GM19043 (cell line): ENCODE measurements around the gene SAMM50.
A peak's percentile ranks its signal among the peaks of the same experiment; 100 is the strongest.
"Not testable (repeated sequence)": the region's sequence is repeated elsewhere in the genome, so short reads cannot be mapped to it uniquely, and the experiment has no call there.

Experiments used
- ATAC-seq: cut with Tn5 transposase; IDR thresholded peaks from one replicate; pipeline ENCODE4 v1.9.1; 2021; ENCODE audit warnings: low read depth; ENCODE audit not compliant: unreplicated experiment

SAMM50 gene

GRCh38 chr22:43999378-43999777 is 44.1 kb downstream of the SAMM50 start:
- ATAC-seq, result no peak

GRCh38 chr22:44000123-44000522 is 44.9 kb downstream of the SAMM50 start:
- ATAC-seq, result no peak

GRCh38 chr22:44001521-44001920 is 46.3 kb downstream of the SAMM50 start:
- no peak for ATAC-seq

- no peak for ATAC-seq
Measured at GRCh38 chr22:44002324-44002723, 47.1 kb downstream of the SAMM50 start.

- no peak for ATAC-seq
Measured at GRCh38 chr22:44002997-44003396, 47.8 kb downstream of the SAMM50 start.

- ATAC-seq, result no peak
Measured at GRCh38 chr22:44003405-44004103, 48.3 kb downstream of the SAMM50 start.

GRCh38 chr22:44004104-44004460 is 48.8 kb downstream of the SAMM50 start:
- ATAC-seq, result no peak

GRCh38 chr22:44005524-44005923 is 50.3 kb downstream of the SAMM50 start:
- ATAC-seq, result no peak

GRCh38 chr22:44012162-44012561 is 56.9 kb downstream of the SAMM50 start:
- ATAC-seq, result no peak

GRCh38 chr22:44012591-44012990 is 57.3 kb downstream of the SAMM50 start:
- ATAC-seq, result no peak

- ATAC-seq, result no peak
Measured at GRCh38 chr22:44014241-44014640, 59.0 kb downstream of the SAMM50 start.

- not testable (repeated sequence) for ATAC-seq
Measured at GRCh38 chr22:44016586-44016985, 61.3 kb downstream of the SAMM50 start.

GRCh38 chr22:44018594-44018993 is 63.4 kb downstream of the SAMM50 start:
- no peak for ATAC-seq

- no peak for ATAC-seq
Measured at GRCh38 chr22:44019416-44019815, 64.2 kb downstream of the SAMM50 start.

- ATAC-seq, result no peak
Measured at GRCh38 chr22:44019846-44020245, 64.6 kb downstream of the SAMM50 start.

GRCh38 chr22:44020981-44021380 is 65.7 kb downstream of the SAMM50 start:
- ATAC-seq, result no peak

GRCh38 chr22:44023404-44024287 is 68.4 kb downstream of the SAMM50 start:
- no peak for ATAC-seq

- no peak for ATAC-seq
Measured at GRCh38 chr22:44024288-44024921, 69.2 kb downstream of the SAMM50 start, which contains the start of gene PARVB. Gene PARVB (plus strand): TSS chr22:44024302. CDS start chr22:44024340, 38 bp downstream.

GRCh38 chr22:44025171-44026065 is 70.2 kb downstream of the SAMM50 start:
- ATAC-seq, result peak; percentile 52

- ATAC-seq, result no peak
Measured at GRCh38 chr22:44026066-44026629, 70.9 kb downstream of the SAMM50 start.
